Stimulated activated CD4-positive, alpha-beta T cell treated with anti-CD3 and anti-CD28 coated beads, TNF-alpha, amount 100 ng/mL, for 1 hour (primary cell): ENCODE results near the gene NOS2.
"Not testable (repeated sequence)": the region's sequence is repeated elsewhere in the genome, so short reads cannot be mapped to it uniquely, and the experiment has no call there.

Experiments
- DNase-seq, 3 donors: peaks; one replicate each; pipeline ENCODE4 v3.0.0-alpha.2; 2020; ENCODE audit warnings: low read depth in 3 of 3, low spot score in 1 of 3

The NOS2 gene

GRCh38 chr17:27733773-27734172 lies 66.6 kb downstream of the NOS2 start:
- DNase-seq = no peak

GRCh38 chr17:27732746-27733145 lies 67.6 kb downstream of the NOS2 start:
- DNase-seq = not testable (repeated sequence)

GRCh38 chr17:27725982-27726381 lies 74.3 kb downstream of the NOS2 start:
- not testable (repeated sequence) for DNase-seq

GRCh38 chr17:27721797-27722196 lies 78.5 kb downstream of the NOS2 start:
- no peak for DNase-seq
